Measurements from ENCODE around the gene CST7.

The CST7 gene

GRCh38 chr20:24960861-24961260 is 11.8 kb downstream of the CST7 start:
- TF ChIP-seq CTCF (IDR thresholded peaks at IDR 0.05) = no peak
- intact Hi-C loops (cut with DNase I; ENCODE audit: low total_unique reads) = no loop called here
- H3K27me3 ChIP-seq = no peaks in the 10 kb centered on the region
- no peaks in the 10 kb centered on the region for H3K9me3 ChIP-seq
- no peak for DNase-seq
- H3K36me3 ChIP-seq = peaks cover 39 to 100% (median 82%) of the 10 kb centered on the region in 3 donors
- no peak overlapping the region for H3K4me3 ChIP-seq
- no peaks in the 10 kb centered on the region for H3K4me1 ChIP-seq
- H3K27ac ChIP-seq = no peak overlapping the region

- H3K36me3 ChIP-seq = peaks cover 39 to 100% (median 81%) of the 10 kb centered on the region in 3 donors
- H3K27ac ChIP-seq = no peak overlapping the region
- intact Hi-C loops (cut with DNase I; ENCODE audit: low total_unique reads) = no loop called here
Measured at GRCh38 chr20:24961384-24962181, 12.5 kb downstream of the CST7 start.

GRCh38 chr20:24962182-24962492 is 13.1 kb downstream of the CST7 start:
- no peak overlapping the region for H3K4me3 ChIP-seq
- intact Hi-C loops (cut with DNase I; ENCODE audit: low total_unique reads) = no loop called here
- H3K36me3 ChIP-seq = peaks cover 39 to 100% (median 84%) of the 10 kb centered on the region in 3 donors
- no peaks in the 10 kb centered on the region for H3K27me3 ChIP-seq
- no peak for TF ChIP-seq CTCF (IDR thresholded peaks at IDR 0.05)
- H3K9me3 ChIP-seq = no peaks in the 10 kb centered on the region
- H3K4me1 ChIP-seq = no peaks in the 10 kb centered on the region
- no peak overlapping the region for H3K27ac ChIP-seq
- no peak for DNase-seq

More at GRCh38 chr20:24961384-24962181, 12.5 kb downstream of the CST7 start:
- DNase-seq = no peak
- Histone ChIP-seq H3K4me1 (no peaks in the 10 kb centered on the region), H3K27me3 (no peaks in the 10 kb centered on the region), H3K4me3 (no peak overlapping the region), H3K9me3 (no peaks in the 10 kb centered on the region)
- TF ChIP-seq CTCF (IDR thresholded peaks at IDR 0.05) = no peak

- intact Hi-C loops (cut with DNase I; ENCODE audit: low total_unique reads) = no loop called here
- Histone ChIP-seq H3K36me3 (peaks cover 39 to 100% (median 84%) of the 10 kb centered on the region in 3 donors), H3K4me3 (no peak overlapping the region), H3K27me3 (no peaks in the 10 kb centered on the region), H3K9me3 (no peaks in the 10 kb centered on the region), H3K4me1 (no peaks in the 10 kb centered on the region), H3K27ac (no peak overlapping the region)
- no peak for DNase-seq
- TF ChIP-seq CTCF (IDR thresholded peaks at IDR 0.05) = no peak
Measured at GRCh38 chr20:24962510-24962909, 13.4 kb downstream of the CST7 start.

GRCh38 chr20:24963672-24964505 is 14.8 kb downstream of the CST7 start:
- Histone ChIP-seq H3K36me3 (peaks cover 52 to 100% (median 94%) of the 10 kb centered on the region in 3 donors), H3K4me3 (no peak overlapping the region), H3K4me1 (no peaks in the 10 kb centered on the region), H3K27me3 (no peaks in the 10 kb centered on the region), H3K9me3 (no peaks in the 10 kb centered on the region), H3K27ac (no peak overlapping the region)
- DNase-seq = no peak
- TF ChIP-seq CTCF (IDR thresholded peaks at IDR 0.05) = no peak
- intact Hi-C loops (cut with DNase I; ENCODE audit: low total_unique reads) = no loop called here

Data from tibial artery (tissue), 4 donors.